ENCODE measurements around the gene DEF6.
A peak's percentile ranks its signal among the peaks of the same experiment; 100 is the strongest.
"Not testable (repeated sequence)": the region's sequence is repeated elsewhere in the genome, so short reads cannot be mapped to it uniquely, and the experiment has no call there.

The DEF6 gene

GRCh38 chr6:35311390-35312075, 13.9 kb downstream of the DEF6 start:
- peak; percentile 42 for DNase-seq

- DNase-seq, result no peak
These were observed 14.6 kb downstream of the DEF6 start for GRCh38 chr6:35312076-35312800.

- no peak for DNase-seq
These were observed 15.2 kb downstream of the DEF6 start for GRCh38 chr6:35312807-35313206.

GRCh38 chr6:35317483-35318195, 20.0 kb downstream of the DEF6 start:
- DNase-seq, result no peak

- no peak for DNase-seq
These were observed 20.9 kb downstream of the DEF6 start for GRCh38 chr6:35318196-35319171.

- DNase-seq, result no peak
These were observed 21.9 kb downstream of the DEF6 start for GRCh38 chr6:35319346-35320030.

GRCh38 chr6:35320031-35320410, 22.4 kb downstream of the DEF6 start:
- no peak for DNase-seq

GRCh38 chr6:35321091-35321490, 23.5 kb downstream of the DEF6 start:
- no peak for DNase-seq

- DNase-seq, result peak; percentile 62
These were observed 29.9 kb downstream of the DEF6 start for GRCh38 chr6:35327349-35328027.

GRCh38 chr6:35328108-35328723, 30.6 kb downstream of the DEF6 start:
- DNase-seq, result no peak

GRCh38 chr6:35328965-35329364, 31.3 kb downstream of the DEF6 start:
- not testable (repeated sequence) for DNase-seq

- no peak for DNase-seq
These were observed 33.0 kb downstream of the DEF6 start for GRCh38 chr6:35330541-35331119.

- not testable (repeated sequence) for DNase-seq
These were observed 34.7 kb downstream of the DEF6 start for GRCh38 chr6:35332074-35332887.

- DNase-seq, result no peak
These were observed 43.9 kb downstream of the DEF6 start for GRCh38 chr6:35341557-35341956.

GRCh38 chr6:35342258-35343091, 44.9 kb downstream of the DEF6 start, which contains the start of gene PPARD:
Gene PPARD (plus strand): TSS chr6:35342558. CDS start chr6:35411088, 68,530 bp downstream.
- peak; percentile 99 for DNase-seq

- DNase-seq, result no peak
These were observed 45.6 kb downstream of the DEF6 start for GRCh38 chr6:35343092-35343834.

GRCh38 chr6:35343835-35344550, 46.4 kb downstream of the DEF6 start:
- DNase-seq, result no peak

Data from stimulated activated CD4-positive, alpha-beta T cell treated with anti-CD3 and anti-CD28 coated beads, Interleukin-12 subunit alpha, Interleukin-12 subunit beta, amount 100 ng/mL, for 4 hours (primary cell).